ENCODE data around the gene TRIM5. TPM values are rescaled to one million over a fixed set of nuclear protein-coding genes. Genes with fewer than 3 reads are reported as not detected.
"Not testable (repeated sequence)": the region's sequence is repeated elsewhere in the genome, so short reads cannot be mapped to it uniquely, and the experiment has no call there.

TRIM5 gene
- total RNA-seq, 4 donors from 2014 or later = 12.6 to 15.7 (median 14.9) TPM

DNA sequence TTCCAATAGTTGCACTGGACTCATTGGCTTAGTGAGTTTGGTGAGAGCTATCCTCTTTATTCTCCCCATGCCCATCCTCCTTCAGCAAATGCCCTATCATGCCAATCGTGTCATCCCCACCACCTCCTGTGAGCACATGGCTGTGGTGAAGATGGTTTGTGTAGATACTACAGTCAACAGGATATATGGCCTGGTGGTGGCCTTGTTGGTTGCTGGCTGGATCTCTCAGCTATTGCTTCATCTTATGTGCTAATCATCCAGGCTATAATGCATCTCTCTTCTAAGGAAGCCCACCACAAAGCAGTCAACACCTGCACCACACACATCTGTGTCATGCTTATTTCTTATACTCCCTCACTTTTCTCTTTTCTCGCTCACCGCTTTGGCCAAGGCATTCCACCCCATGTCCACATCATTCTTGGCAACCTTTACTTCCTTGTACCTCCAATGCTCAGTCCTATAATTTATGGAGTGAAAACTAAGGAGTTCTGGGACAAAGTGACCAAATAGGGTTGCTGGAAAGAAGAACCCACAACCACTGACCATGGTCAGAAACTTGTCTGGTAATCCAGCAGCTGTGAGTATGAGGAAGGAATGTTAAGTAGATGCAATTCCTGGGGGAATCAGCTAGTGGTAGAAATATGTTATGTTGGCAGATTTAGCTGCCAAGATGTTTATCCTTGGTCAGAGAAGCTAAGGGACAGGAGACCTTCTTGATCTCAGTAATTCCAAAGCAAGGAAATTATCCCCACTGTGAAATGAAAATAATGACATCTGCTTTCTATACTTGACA is 35.0 kb upstream of the TRIM5 start:
- TF ChIP-seq POLR2A (IDR thresholded peaks at IDR 0.05) = no peak
- TF ChIP-seq, protein P1, sequence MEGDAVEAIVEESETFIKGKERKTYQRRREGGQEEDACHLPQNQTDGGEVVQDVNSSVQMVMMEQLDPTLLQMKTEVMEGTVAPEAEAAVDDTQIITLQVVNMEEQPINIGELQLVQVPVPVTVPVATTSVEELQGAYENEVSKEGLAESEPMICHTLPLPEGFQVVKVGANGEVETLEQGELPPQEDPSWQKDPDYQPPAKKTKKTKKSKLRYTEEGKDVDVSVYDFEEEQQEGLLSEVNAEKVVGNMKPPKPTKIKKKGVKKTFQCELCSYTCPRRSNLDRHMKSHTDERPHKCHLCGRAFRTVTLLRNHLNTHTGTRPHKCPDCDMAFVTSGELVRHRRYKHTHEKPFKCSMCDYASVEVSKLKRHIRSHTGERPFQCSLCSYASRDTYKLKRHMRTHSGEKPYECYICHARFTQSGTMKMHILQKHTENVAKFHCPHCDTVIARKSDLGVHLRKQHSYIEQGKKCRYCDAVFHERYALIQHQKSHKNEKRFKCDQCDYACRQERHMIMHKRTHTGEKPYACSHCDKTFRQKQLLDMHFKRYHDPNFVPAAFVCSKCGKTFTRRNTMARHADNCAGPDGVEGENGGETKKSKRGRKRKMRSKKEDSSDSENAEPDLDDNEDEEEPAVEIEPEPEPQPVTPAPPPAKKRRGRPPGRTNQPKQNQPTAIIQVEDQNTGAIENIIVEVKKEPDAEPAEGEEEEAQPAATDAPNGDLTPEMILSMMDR (IDR thresholded peaks at IDR 0.05) = no peak
- no peak for DNase-seq
- Histone ChIP-seq H3K36me3 (no peaks in the 10 kb centered on the region), H3K27ac (no peak overlapping the region), H3K9me3 (no peaks in the 10 kb centered on the region), H3K4me3 (no peak overlapping the region), H3K27me3 (no peaks in the 10 kb centered on the region), H3K4me1 (no peaks in the 10 kb centered on the region)
- WGBS, 2 donors = 95 to 97% methylated on average over 3 of the region's 3 CpGs
- intact Hi-C loops (cut with DNase I) = no loop called here

DNA sequence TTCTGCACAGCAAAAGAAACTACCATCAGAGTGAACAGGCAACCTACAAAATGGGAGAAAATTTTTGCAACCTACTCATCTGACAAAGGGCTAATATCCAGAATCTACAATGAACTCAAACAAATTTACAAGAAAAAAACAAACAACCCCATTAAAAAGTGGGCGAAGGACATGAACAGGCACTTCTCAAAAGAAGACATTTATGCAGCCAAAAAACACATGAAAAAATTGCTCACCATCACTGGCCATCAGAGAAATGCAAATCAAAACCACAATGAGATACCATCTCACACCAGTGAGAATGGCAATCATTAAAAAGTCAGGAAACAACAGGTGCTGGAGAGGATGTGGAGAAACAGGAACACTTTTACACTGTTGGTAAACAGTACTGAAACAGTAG is 31.6 kb upstream of the TRIM5 start:
- DNase-seq; H3K36me3 ChIP-seq; H3K27me3 ChIP-seq; H3K9me3 ChIP-seq; intact Hi-C loops (cut with DNase I); H3K4me3 ChIP-seq; H3K4me1 ChIP-seq; H3K27ac ChIP-seq: not testable (repeated sequence)
- WGBS, 2 donors = 63 to 75% methylated on average over 1 of the region's 1 CpG

DNA sequence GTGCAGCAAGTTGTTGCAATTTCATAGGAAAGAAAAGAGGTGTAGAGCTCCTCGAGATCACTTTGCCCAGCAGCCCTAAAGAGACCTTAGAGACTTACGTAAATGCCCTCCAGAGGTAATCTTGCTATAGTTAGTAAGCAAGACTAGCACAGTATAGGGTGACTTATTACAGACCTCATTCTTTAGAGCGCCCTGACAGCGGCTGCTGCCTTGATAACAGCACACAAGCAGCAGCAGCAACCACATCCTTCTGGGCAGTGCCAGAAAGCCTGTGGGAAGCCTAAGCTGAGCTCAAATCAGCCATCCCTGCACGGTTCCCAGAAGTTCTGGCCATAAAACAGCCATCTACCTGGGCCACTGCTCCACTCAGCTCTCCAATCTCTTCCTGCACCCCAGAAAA is 28.8 kb upstream of the TRIM5 start:
- Histone ChIP-seq H3K9me3 (no peaks in the 10 kb centered on the region), H3K27me3 (no peaks in the 10 kb centered on the region), H3K36me3 (peaks cover 0 to 17% (median 1%) of the 10 kb centered on the region in 3 donors), H3K27ac (no peak overlapping the region), H3K4me3 (no peak overlapping the region), H3K4me1 (no peaks in the 10 kb centered on the region)
- WGBS, 2 donors = 65 to 77% methylated on average over 5 of the region's 5 CpGs
- TF ChIP-seq, protein P1 (IDR thresholded peaks at IDR 0.05) = no peak
- TF ChIP-seq POLR2A (IDR thresholded peaks at IDR 0.05) = no peak
- no peak for DNase-seq
- intact Hi-C loops (cut with DNase I) = no loop called here

DNA sequence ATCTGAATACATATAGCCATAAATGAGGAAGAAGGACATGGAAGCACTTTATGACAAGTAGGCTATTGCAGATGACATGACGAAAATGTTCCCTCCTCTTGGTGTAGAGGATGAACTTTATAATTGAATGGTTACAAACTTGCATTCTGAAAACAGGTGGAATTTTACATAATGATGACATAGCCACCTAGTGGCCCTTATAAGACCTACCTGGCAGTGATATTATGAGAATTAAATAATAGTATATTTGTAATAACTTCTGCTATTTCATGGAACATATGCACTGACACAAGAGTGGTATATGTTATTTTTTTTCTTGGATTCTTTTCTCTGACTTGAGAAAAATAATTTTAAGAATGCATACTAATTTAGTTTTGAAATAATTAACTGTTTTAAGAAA is 27.6 kb upstream of the TRIM5 start:
- intact Hi-C loops (cut with DNase I) = no loop called here
- no peak for DNase-seq

DNA sequence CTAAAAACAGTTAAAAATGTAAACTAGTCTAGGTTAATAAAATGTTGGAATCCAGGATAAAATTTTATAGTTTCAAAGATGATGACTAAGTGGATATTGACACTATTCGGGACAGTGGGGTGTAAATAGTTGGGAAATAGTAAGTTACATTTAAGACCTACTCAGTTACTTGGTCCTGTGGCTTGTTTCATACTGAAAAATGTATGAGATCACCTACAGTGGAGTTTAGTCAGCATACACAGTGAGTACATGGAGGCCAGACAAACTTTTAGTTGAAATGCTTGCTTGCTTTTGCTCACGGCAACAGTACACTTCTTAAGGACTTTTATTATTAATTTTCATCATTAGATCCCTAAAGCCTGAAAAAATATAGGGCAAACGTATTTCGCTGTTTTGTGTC is 20.8 kb upstream of the TRIM5 start:
- 87 to 88% methylated on average over 4 of the region's 4 CpGs for WGBS, 2 donors
- no peak overlapping the region for H3K27ac ChIP-seq
- no peaks in the 10 kb centered on the region for H3K9me3 ChIP-seq
- peaks cover 0 to 79% (median 11%) of the 10 kb centered on the region in 3 donors for H3K36me3 ChIP-seq
- intact Hi-C loops (cut with DNase I) = no loop called here
- H3K4me1 ChIP-seq = no peaks in the 10 kb centered on the region
- DNase-seq = no peak
- no peaks in the 10 kb centered on the region for H3K27me3 ChIP-seq
- no peak for TF ChIP-seq POLR2A (IDR thresholded peaks at IDR 0.05)
- TF ChIP-seq, protein P1 (IDR thresholded peaks at IDR 0.05) = no peak
- no peak overlapping the region for H3K4me3 ChIP-seq

More for the DNA sequence above, 27.6 kb upstream of the TRIM5 start:
- H3K36me3 ChIP-seq = peaks cover 0 to 29% (median 11%) of the 10 kb centered on the region in 3 donors
- 47 to 52% methylated on average over 1 of the region's 1 CpG for WGBS, 2 donors
- H3K4me3 ChIP-seq = no peak overlapping the region
- TF ChIP-seq POLR2A (IDR thresholded peaks at IDR 0.05) = no peak
- TF ChIP-seq, protein P1 (IDR thresholded peaks at IDR 0.05) = peak in 5 of 6 experiments; percentile 26 to 63 (median 44)
- no peak overlapping the region for H3K27ac ChIP-seq
- H3K4me1 ChIP-seq = no peaks in the 10 kb centered on the region
- H3K27me3 ChIP-seq = no peaks in the 10 kb centered on the region
- H3K9me3 ChIP-seq = no peaks in the 10 kb centered on the region

Measured in esophagus squamous epithelium (tissue), 5 donors.